Measurements from ENCODE around the gene CDC14B.

DNA sequence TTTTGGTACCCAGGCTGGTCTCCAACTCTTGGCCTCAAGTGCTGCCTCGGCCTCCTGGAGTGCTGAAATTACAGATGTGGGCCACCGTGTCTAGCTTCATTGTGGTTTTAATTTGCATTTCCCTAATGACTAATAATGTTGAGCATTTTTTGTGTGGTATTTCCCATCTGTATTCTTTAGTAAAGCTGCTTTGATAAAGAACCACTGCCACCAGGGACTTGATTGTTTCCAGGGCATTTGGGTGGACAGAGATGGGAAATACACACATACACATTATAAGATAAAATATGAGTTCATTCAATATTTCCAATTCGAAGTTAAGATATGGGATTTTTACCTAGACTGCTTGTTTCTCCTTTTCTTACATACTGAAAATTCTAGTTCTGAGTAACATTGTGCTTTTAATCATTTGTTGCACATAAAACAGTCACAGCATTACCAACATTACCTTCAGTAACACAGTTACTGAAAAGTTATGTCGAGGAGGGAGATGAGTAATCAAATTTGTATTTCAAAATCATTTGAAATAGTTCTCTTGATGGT lies 140.7 kb downstream of the CDC14B start:
- TF ChIP-seq, protein P1, sequence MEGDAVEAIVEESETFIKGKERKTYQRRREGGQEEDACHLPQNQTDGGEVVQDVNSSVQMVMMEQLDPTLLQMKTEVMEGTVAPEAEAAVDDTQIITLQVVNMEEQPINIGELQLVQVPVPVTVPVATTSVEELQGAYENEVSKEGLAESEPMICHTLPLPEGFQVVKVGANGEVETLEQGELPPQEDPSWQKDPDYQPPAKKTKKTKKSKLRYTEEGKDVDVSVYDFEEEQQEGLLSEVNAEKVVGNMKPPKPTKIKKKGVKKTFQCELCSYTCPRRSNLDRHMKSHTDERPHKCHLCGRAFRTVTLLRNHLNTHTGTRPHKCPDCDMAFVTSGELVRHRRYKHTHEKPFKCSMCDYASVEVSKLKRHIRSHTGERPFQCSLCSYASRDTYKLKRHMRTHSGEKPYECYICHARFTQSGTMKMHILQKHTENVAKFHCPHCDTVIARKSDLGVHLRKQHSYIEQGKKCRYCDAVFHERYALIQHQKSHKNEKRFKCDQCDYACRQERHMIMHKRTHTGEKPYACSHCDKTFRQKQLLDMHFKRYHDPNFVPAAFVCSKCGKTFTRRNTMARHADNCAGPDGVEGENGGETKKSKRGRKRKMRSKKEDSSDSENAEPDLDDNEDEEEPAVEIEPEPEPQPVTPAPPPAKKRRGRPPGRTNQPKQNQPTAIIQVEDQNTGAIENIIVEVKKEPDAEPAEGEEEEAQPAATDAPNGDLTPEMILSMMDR (IDR thresholded peaks at IDR 0.05) = no peak
- TF ChIP-seq POLR2A (IDR thresholded peaks at IDR 0.05) = no peak
